Right lobe of liver (tissue), 6 donors: Measurements from ENCODE around the gene RAB11FIP4. TPM values are rescaled to one million over a fixed set of nuclear protein-coding genes. Genes with fewer than 3 reads are reported as not detected.

Source experiments
- ATAC-seq, 4 donors: fragments of 200-7000 bp; cut with Tn5 transposase; one replicate each; pipeline ENCODE4 v1.9.1; 2020; ENCODE audit warnings: mild to moderate bottlenecking in 4 of 4, moderate library complexity in 4 of 4
- DNase-seq, 3 donors: peaks; one replicate each; pipeline ENCODE4 v3.0.0-alpha.2; 2020
- H3K27ac ChIP-seq, 3 donors: fragments of 200-600 bp; one replicate each; pipeline ENCODE4 v1.8.0; 2022
- H3K27me3 ChIP-seq, 2 donors: fragments of 200-600 bp; one replicate each; pipeline ENCODE4 v1.8.0; 2022
- H3K36me3 ChIP-seq, 4 donors: fragments of 200-600 bp; sonication (generic) in 1 of 4; one replicate each; pipeline versions ENCODE4 v1.5.1 to v1.8.0; 2017 to 2022; ENCODE audit warnings: control low read depth in 1 of 4
- H3K4me1 ChIP-seq, 4 donors: fragments of 200-600 bp; sonication (generic) in 1 of 4; one replicate each; pipeline versions ENCODE4 v1.5.1 to v1.8.0; 2017 to 2022; ENCODE audit warnings: control low read depth in 1 of 4
- H3K4me3 ChIP-seq, 3 donors: fragments of 200-600 bp; one replicate each; pipeline ENCODE4 v1.8.0; 2022
- H3K9me3 ChIP-seq, 4 donors: fragments of 200-600 bp; sonication (generic) in 1 of 4; one replicate each; pipeline versions ENCODE4 v1.5.1 to v1.8.0; 2017 to 2022; ENCODE audit warnings: control low read depth in 1 of 4
- CTCF ChIP-seq, 4 donors: fragments of 200-600 bp in 3 of 4; fragments of 450-650 bp in 1 of 4; IDR thresholded peaks; one replicate each; pipeline versions ENCODE4 v1.5.1 to v1.8.0; 2016 to 2022; ENCODE audit warnings: antibody characterized with exemption in 4 of 4, mild to moderate bottlenecking in 2 of 4
- POLR2A ChIP-seq: fragments of 450-650 bp; IDR thresholded peaks from one replicate; pipeline ENCODE4 v1.6.1; 2017; ENCODE audit warnings: antibody characterized with exemption, mild to moderate bottlenecking
- WGBS: methylation state at CpG from one replicate; pipeline ENCODE4 v1.1.6; 2018; ENCODE audit warnings: low coverage, low lambda C conversion rate; ENCODE audit not compliant: insufficient coverage; ENCODE audit errors: missing lambda C conversion rate; 5-methylcytosine and 5-hydroxymethylcytosine counted together
- intact Hi-C, 2 donors: fragments of 100-400 bp; cut with DNase I; formaldehyde crosslinking; loops; one replicate each; pipeline versions ENCODE4 v1.11.2 to v1.14.1; 2022
- total RNA-seq, 6 experiments: library from RNA; depleted of rRNA in 2 of 6; stranded (reverse); fragments of >200 nt in 2 of 6; fragmentation: NEBNext Ultra II Directional in 3 of 6; extraction: Animal tissue kit (Norgen Biotek cat#: 25700) in 3 of 6; gene quantifications; one replicate each; pipeline versions ENCODE4 v1.1.0 to v1.2.4, GENCODE V29; 2016 to 2023
- donor health status: DM: no; HTN: yes; CAD: no.
- donor health status: DM: no; HTN: no; CAD: no.
- donor health status: DM: no; HTN: no; CAD: no.
- donor health status: DM: no; HTN: yes; CAD: no.
- donor health status: DM: no; HTN: yes; CAD: no.

Gene RAB11FIP4
- total RNA-seq, 6 experiments from 2014 or later = 3.5 to 6.6 (median 4.6) TPM

DNA sequence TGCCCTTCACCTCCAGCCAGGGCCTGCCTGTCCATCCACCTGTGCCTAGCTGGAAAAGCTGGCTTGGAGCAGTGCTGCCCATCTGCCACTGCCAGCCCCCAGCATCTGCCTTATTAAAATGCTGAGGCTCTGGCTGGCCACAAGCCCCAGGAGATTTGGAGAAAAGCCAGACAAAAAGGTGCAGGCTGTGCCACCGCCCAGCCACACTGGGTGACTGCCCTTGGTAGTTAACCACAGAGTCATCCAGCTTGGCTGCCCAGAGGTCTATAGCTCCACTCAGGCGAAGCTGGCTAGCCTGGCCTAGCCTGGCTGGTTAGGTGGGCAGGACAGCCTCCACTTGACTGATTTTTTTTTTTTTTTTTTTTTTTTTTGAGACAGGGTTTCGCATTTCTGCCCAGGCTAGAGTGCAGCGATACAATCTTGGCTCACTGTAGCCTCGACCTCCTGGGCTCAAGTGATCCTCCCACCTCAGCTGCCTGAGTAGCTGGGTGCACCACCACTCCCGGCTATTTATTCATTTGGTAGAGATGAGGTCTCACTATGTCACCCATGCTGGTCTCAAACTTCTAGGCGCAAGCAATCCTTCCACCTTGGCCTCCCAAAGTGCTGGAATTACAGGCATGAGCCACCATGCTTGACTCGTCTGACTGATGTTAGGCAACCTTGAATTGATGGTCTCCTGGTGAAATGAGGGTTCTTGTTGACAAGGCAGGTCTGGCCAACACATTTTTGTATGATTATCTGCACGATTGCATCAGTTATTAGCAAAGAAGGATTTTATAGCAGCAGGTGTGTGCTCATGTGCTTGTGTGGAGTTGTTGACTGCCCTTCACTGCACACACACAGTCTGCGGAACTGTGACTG lies 103.8 kb downstream of the RAB11FIP4 start:
- no peaks in the 10 kb centered on the region for H3K9me3 ChIP-seq
- WGBS = 65% methylated on average over 8 of the region's 10 CpGs
- TF ChIP-seq CTCF (IDR thresholded peaks at IDR 0.05) (no peak), POLR2A (no peak)
- DNase-seq (peak; percentile 64 to 81 (median 75)), ATAC-seq (peak; percentile 70 to 84 (median 76))
- H3K4me1 ChIP-seq = peaks cover 0 to 59% (median 13%) of the 10 kb centered on the region in 4 donors
- H3K27ac ChIP-seq = peak overlapping the region; percentile 21 to 44 (median 29)
- intact Hi-C loops = no loop called here
- no peaks in the 10 kb centered on the region for H3K27me3 ChIP-seq
- no peak overlapping the region for H3K4me3 ChIP-seq
- H3K36me3 ChIP-seq = no peaks in the 10 kb centered on the region

DNA sequence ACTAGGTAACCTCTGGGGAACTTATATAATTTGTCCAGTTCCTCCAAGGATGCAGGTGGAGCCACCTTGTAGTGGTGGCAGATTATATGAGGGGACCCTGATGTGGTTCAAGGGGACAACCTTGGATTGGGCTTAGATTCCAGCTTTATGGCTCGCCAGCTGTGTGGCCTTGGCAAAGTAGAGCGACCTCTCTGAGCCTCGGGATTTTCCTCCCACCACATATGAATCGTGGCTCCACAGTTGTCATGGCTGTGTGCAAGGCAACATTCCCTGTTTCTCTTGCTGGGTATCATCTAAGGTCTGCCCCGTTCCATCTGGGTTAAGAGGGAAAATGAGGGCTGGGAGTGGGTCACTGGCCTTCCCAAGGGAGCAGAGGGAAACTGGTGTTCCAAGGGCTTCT lies 104.6 kb downstream of the RAB11FIP4 start:
- no peaks in the 10 kb centered on the region for H3K36me3 ChIP-seq
- H3K4me1 ChIP-seq = peaks cover 0 to 63% (median 14%) of the 10 kb centered on the region in 4 donors
- no peak for DNase-seq
- no peak overlapping the region for H3K4me3 ChIP-seq
- WGBS = no CpG with 5 or more reads among the region's 5 CpGs
- no peaks in the 10 kb centered on the region for H3K9me3 ChIP-seq
- no peaks in the 10 kb centered on the region for H3K27me3 ChIP-seq
- intact Hi-C loops = no loop called here
- TF ChIP-seq POLR2A (no peak), CTCF (IDR thresholded peaks at IDR 0.05) (no peak)
- no peak for ATAC-seq
- H3K27ac ChIP-seq = no peak overlapping the region

GRCh38 chr17:31496601-31497000 lies 105.1 kb downstream of the RAB11FIP4 start:
- no peaks in the 10 kb centered on the region for H3K27me3 ChIP-seq
- H3K4me3 ChIP-seq = no peak overlapping the region
- DNase-seq (no peak), ATAC-seq (no peak)
- no peaks in the 10 kb centered on the region for H3K9me3 ChIP-seq
- TF ChIP-seq CTCF (IDR thresholded peaks at IDR 0.05) (no peak), POLR2A (no peak)
- 86% methylated on average over 6 of the region's 6 CpGs for WGBS
- intact Hi-C loops = no loop called here
- no peak overlapping the region for H3K27ac ChIP-seq
- H3K36me3 ChIP-seq = no peaks in the 10 kb centered on the region
- peaks cover 0 to 63% (median 14%) of the 10 kb centered on the region in 4 donors for H3K4me1 ChIP-seq

GRCh38 chr17:31497431-31497830 lies 106.0 kb downstream of the RAB11FIP4 start:
- no peak for DNase-seq

More at GRCh38 chr17:31497431-31497830, 106.0 kb downstream of the RAB11FIP4 start:
- Histone ChIP-seq H3K27ac (no peak overlapping the region), H3K4me1 (peaks cover 0 to 63% (median 14%) of the 10 kb centered on the region in 4 donors), H3K36me3 (no peaks in the 10 kb centered on the region), H3K4me3 (no peak overlapping the region), H3K27me3 (no peaks in the 10 kb centered on the region), H3K9me3 (no peaks in the 10 kb centered on the region)
- no peak for ATAC-seq
- intact Hi-C loops = no loop called here
- TF ChIP-seq POLR2A (no peak), CTCF (IDR thresholded peaks at IDR 0.05) (no peak)
- 95% methylated on average over 2 of the region's 6 CpGs for WGBS
